Kidney (tissue), 14 donors: Measurements from ENCODE around the gene ATP11A. TPM values are rescaled to one million over a fixed set of nuclear protein-coding genes. Genes with fewer than 3 reads are reported as not detected.
A peak's percentile ranks its signal among the peaks of the same experiment; 100 is the strongest.

ENCODE experiments used
- DNase-seq, 5 donors: peaks; one replicate each; pipeline ENCODE4 v3.0.0-alpha.2; 2013 to 2020
- FAIRE-seq: peaks from 2 replicates; lab custom pipeline; 2012; peaks lifted over from hg19 to GRCh38; lab: Jason Lieb, UNC
- H3K27ac ChIP-seq, 2 donors: one replicate each; pipeline ENCODE4 v1.7.0; 2013; ENCODE audit warnings: low read depth in 2 of 2, low read length in 2 of 2, inconsistent platforms in 1 of 2
- H3K27me3 ChIP-seq: one replicate; pipeline ENCODE4 v1.7.1; 2013; ENCODE audit warnings: low read length, inconsistent platforms; ENCODE audit not compliant: control insufficient read depth, insufficient read depth
- H3K36me3 ChIP-seq, 3 donors: one replicate each; pipeline versions ENCODE4 v1.7.0 to v1.7.1; 2013; ENCODE audit warnings: low read length in 3 of 3, control low read depth in 1 of 3, inconsistent platforms in 1 of 3; ENCODE audit not compliant: insufficient read depth in 3 of 3, control insufficient read depth in 2 of 3
- H3K4me1 ChIP-seq, 3 donors: one replicate each; pipeline versions ENCODE4 v1.7.0 to v1.7.1; 2013; ENCODE audit warnings: low read length in 3 of 3, inconsistent platforms in 1 of 3, low read depth in 1 of 3; ENCODE audit not compliant: control insufficient read depth in 2 of 3, insufficient read depth in 2 of 3
- H3K4me3 ChIP-seq, 3 donors: one replicate each; pipeline versions ENCODE4 v1.7.0 to v1.8.1; 2013; ENCODE audit warnings: low read length in 3 of 3, control low read depth in 1 of 3, inconsistent platforms in 1 of 3
- H3K9ac ChIP-seq, 3 donors: one replicate each; pipeline versions ENCODE4 v1.7.0 to v1.7.1; 2013; ENCODE audit warnings: low read length in 3 of 3, control low read depth in 1 of 3, inconsistent platforms in 1 of 3
- H3K9me3 ChIP-seq, 3 donors: one replicate each; pipeline versions ENCODE4 v1.7.0 to v1.7.1; 2013; ENCODE audit warnings: low read length in 3 of 3, control low read depth in 1 of 3, inconsistent platforms in 1 of 3; ENCODE audit not compliant: control insufficient read depth in 2 of 3, insufficient read depth in 1 of 3
- CTCF ChIP-seq: IDR thresholded peaks from 3 replicates; pipeline ENCODE4 v1.5.1; 2012; ENCODE audit warnings: mild to moderate bottlenecking, moderate library complexity, borderline replicate concordance; ENCODE audit not compliant: insufficient read depth; ENCODE audit errors: extremely low read depth
- intact Hi-C: fragments of 100-400 bp; cut with DNase I; formaldehyde crosslinking; loops from one replicate; pipeline ENCODE4 v1.11.1; 2022
- polyA plus RNA-seq: library from polyadenylated mRNA; stranded (reverse); fragments of 350-450 nt; fragmentation: Illumina TruSeq; extraction: RNeasy Lipid Tissue Mini Kit (QIAGEN cat#74804); gene quantifications from one replicate; pipeline ENCODE4 v1.2.3, GENCODE V29; 2014; ENCODE audit warnings: low read depth, low replicate concordance; ENCODE audit not compliant: insufficient read depth
- total RNA-seq: library from RNA; stranded (reverse); fragmentation: NEBNext Ultra II Directional; extraction: Animal tissue kit (Norgen Biotek cat#: 25700); gene quantifications from one replicate; pipeline ENCODE4 v1.2.1, GENCODE V29; 2021
- donor health status: control.
- donor health status: control.
- donor health status: control.
- donor health status: control.
- donor health status: control.
- donor health status: DM: yes; HTN: yes; CAD: no.
- donor health status: Normal renal cell carcinoma (clear cell type).

The ATP11A gene
- total and polyA plus RNA-seq, 2 donors from 2014 or later = 4.9 to 212 TPM

GRCh38 chr13:112746044-112746443 lies 56.2 kb downstream of the ATP11A start:
- FAIRE-seq = no peak
- no peaks in the 10 kb centered on the region for H3K27me3 ChIP-seq
- H3K9ac ChIP-seq = no peak overlapping the region
- intact Hi-C loops = no loop called here
- H3K9me3 ChIP-seq = no peaks in the 10 kb centered on the region
- H3K4me3 ChIP-seq = no peak overlapping the region
- no peak for TF ChIP-seq CTCF
- H3K4me1 ChIP-seq = peaks cover 0 to 10% (median 0%) of the 10 kb centered on the region in 3 donors
- DNase-seq = no peak
- H3K27ac ChIP-seq = no peak overlapping the region
- H3K36me3 ChIP-seq = no peaks in the 10 kb centered on the region

- H3K9me3 ChIP-seq = no peaks in the 10 kb centered on the region
- intact Hi-C loops = no loop called here
- no peak overlapping the region for H3K4me3 ChIP-seq
- H3K4me1 ChIP-seq = peaks cover 0 to 5% (median 0%) of the 10 kb centered on the region in 3 donors
- H3K27me3 ChIP-seq = no peaks in the 10 kb centered on the region
- no peak overlapping the region for H3K9ac ChIP-seq
- no peaks in the 10 kb centered on the region for H3K36me3 ChIP-seq
- DNase-seq = no peak
- no peak for TF ChIP-seq CTCF
- FAIRE-seq = no peak
- no peak overlapping the region for H3K27ac ChIP-seq
These were observed 57.4 kb downstream of the ATP11A start for GRCh38 chr13:112747256-112747655.

GRCh38 chr13:112748947-112749735 lies 59.3 kb downstream of the ATP11A start:
- Histone ChIP-seq H3K4me1 (peaks cover 0 to 6% (median 0%) of the 10 kb centered on the region in 3 donors), H3K9ac (no peak overlapping the region), H3K27ac (no peak overlapping the region), H3K4me3 (no peak overlapping the region), H3K9me3 (no peaks in the 10 kb centered on the region), H3K36me3 (no peaks in the 10 kb centered on the region), H3K27me3 (no peaks in the 10 kb centered on the region)
- FAIRE-seq (no peak), DNase-seq (peak in 1 of 5 donors; percentile 75)
- no peak for TF ChIP-seq CTCF
- intact Hi-C loops = no loop called here

GRCh38 chr13:112750570-112750969 lies 60.7 kb downstream of the ATP11A start:
- Histone ChIP-seq H3K36me3 (no peaks in the 10 kb centered on the region), H3K4me3 (no peak overlapping the region), H3K9ac (no peak overlapping the region), H3K27ac (no peak overlapping the region), H3K4me1 (peaks cover 0 to 3% (median 0%) of the 10 kb centered on the region in 3 donors), H3K9me3 (no peaks in the 10 kb centered on the region), H3K27me3 (no peaks in the 10 kb centered on the region)
- intact Hi-C loops = no loop called here
- TF ChIP-seq CTCF = no peak
- FAIRE-seq (no peak), DNase-seq (no peak)
